ENCODE data around the gene NR2E3.

Gene NR2E3

GRCh38 chr15:71811036-71811736, 832 bp downstream of the NR2E3 start:
- H3K9me3 ChIP-seq (ENCODE audit: low read length), result no peaks in the 10 kb centered on the region
- no peak overlapping the region for H3K27ac ChIP-seq (ENCODE audit: low read depth, low read length, poor library complexity, severe bottlenecking)
- H3F3A ChIP-seq (ENCODE audit: insufficient read depth, low read length), result no peaks in the 10 kb centered on the region
- H3K4me3 ChIP-seq (ENCODE audit: low read depth, low read length, poor library complexity, severe bottlenecking), result no peak overlapping the region
- H4K20me1 ChIP-seq (ENCODE audit: insufficient read depth, low read length), result no peaks in the 10 kb centered on the region
- no peaks in the 10 kb centered on the region for H3K9me2 ChIP-seq (ENCODE audit: low read depth, low read length)
- H2AFZ ChIP-seq (ENCODE audit: low read length), result no peak overlapping the region
- no peaks in the 10 kb centered on the region for H3K27me3 ChIP-seq (ENCODE audit: insufficient read depth, low read length)
- H3K9ac ChIP-seq (ENCODE audit: low read length), result no peak overlapping the region
- no peak for TF ChIP-seq CTCF (IDR thresholded peaks at IDR 0.05; ENCODE audit: low read length)
- no peak for TF ChIP-seq EZH2 (IDR thresholded peaks at IDR 0.05; ENCODE audit: borderline replicate concordance, low read length)
- no peaks in the 10 kb centered on the region for H3K4me1 ChIP-seq (ENCODE audit: insufficient read depth, low read length, severe bottlenecking)
- no peaks in the 10 kb centered on the region for H3K36me3 ChIP-seq (ENCODE audit: insufficient read depth, low read length)
- H3K79me2 ChIP-seq (ENCODE audit: insufficient read depth, low read length), result no peaks in the 10 kb centered on the region
- no peak overlapping the region for H3K4me2 ChIP-seq (ENCODE audit: low read length)

GRCh38 chr15:71811752-71812735, 1.7 kb downstream of the NR2E3 start:
- H3K9me3 ChIP-seq (ENCODE audit: low read length), result no peaks in the 10 kb centered on the region
- no peaks in the 10 kb centered on the region for H3K79me2 ChIP-seq (ENCODE audit: insufficient read depth, low read length)

More at GRCh38 chr15:71811752-71812735, 1.7 kb downstream of the NR2E3 start:
- H3K27me3 ChIP-seq (ENCODE audit: insufficient read depth, low read length), result no peaks in the 10 kb centered on the region
- no peak overlapping the region for H3K27ac ChIP-seq (ENCODE audit: low read depth, low read length, poor library complexity, severe bottlenecking)
- H2AFZ ChIP-seq (ENCODE audit: low read length), result no peak overlapping the region
- H3F3A ChIP-seq (ENCODE audit: insufficient read depth, low read length), result no peaks in the 10 kb centered on the region
- no peaks in the 10 kb centered on the region for H4K20me1 ChIP-seq (ENCODE audit: insufficient read depth, low read length)
- H3K9me2 ChIP-seq (ENCODE audit: low read depth, low read length), result no peaks in the 10 kb centered on the region
- no peak overlapping the region for H3K9ac ChIP-seq (ENCODE audit: low read length)
- H3K4me3 ChIP-seq (ENCODE audit: low read depth, low read length, poor library complexity, severe bottlenecking), result no peak overlapping the region
- no peak overlapping the region for H3K4me2 ChIP-seq (ENCODE audit: low read length)
- H3K36me3 ChIP-seq (ENCODE audit: insufficient read depth, low read length), result no peaks in the 10 kb centered on the region
- H3K4me1 ChIP-seq (ENCODE audit: insufficient read depth, low read length, severe bottlenecking), result no peaks in the 10 kb centered on the region
- no peak for TF ChIP-seq CTCF (IDR thresholded peaks at IDR 0.05; ENCODE audit: low read length)
